Raji (cell line): Measurements from ENCODE around the gene PLEKHA5.

Experiments
- POLR2A ChIP-seq: IDR thresholded peaks from 2 replicates; pipeline ENCODE4 v1.6.1; 2011; ENCODE audit warnings: low read depth, low read length, control low read depth; ENCODE audit not compliant: insufficient read depth

The PLEKHA5 gene

DNA sequence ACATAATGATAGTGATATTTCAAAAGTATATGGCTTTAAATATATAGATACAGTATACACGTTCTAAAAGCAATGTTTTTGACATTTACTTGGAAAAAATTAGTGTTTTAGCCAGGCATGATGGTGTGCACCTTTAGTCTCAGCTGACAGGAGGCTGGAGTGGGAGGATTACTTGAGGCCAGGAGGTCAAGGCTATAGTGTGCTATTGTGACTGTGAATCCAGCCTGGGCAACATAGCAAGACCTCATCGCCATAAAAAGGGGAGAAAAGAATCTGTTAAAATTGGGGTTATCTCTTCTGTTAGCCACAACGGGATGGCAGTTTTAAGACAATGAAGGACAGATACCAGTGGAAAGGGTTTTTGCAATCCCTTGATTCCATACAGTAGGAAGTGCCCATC is 95.2 kb downstream of the PLEKHA5 start:
- TF ChIP-seq POLR2A = no peak

DNA sequence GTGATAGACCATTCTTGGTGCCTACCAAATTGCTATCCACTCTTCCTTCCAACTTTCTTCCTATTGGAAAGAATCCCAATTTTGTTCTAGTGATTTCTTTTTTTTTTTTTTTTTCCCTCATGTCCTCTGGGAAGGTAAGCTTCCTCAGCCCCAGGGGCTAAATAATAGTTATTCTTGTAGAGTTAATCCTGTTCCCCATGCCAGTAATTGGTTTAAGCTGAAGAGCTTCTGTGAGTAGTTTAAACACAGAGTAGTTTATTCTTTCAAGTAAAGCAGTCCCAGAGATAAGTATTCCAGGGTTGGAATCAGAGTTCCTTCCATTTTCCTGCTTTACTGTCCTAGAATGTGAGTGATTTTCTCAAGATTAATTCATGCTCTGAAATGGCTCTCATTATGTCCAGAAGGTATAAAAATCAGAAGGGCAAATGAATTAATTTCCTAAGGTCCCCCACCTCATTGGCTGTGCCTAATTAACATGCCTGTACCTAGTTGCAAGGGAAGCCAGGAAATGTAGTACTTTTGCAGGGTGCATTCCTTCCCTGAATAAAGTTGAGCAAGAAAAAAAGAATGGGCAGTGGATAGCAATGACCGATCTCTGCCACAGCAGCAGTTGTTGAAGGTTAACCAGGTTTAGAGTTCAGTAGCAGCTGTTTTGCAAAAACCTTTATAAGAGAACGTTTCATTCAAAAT is 97.8 kb downstream of the PLEKHA5 start:
- no peak for TF ChIP-seq POLR2A

DNA sequence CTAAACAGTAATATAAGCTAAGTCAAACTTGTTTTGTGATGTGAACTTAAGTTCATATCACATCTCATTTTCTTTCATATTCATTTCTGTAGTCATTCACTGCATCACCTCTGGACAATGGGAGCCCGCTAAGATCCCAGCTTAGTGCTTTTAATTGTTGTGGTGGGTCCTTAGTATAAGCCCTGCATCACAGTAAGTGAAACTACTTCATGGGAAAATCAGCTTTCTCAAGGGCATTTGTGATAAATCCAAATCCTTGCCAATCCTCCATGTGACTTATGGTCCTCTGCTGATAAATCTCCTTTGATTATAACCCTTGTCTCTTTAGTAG is 98.3 kb downstream of the PLEKHA5 start:
- TF ChIP-seq POLR2A = no peak

DNA sequence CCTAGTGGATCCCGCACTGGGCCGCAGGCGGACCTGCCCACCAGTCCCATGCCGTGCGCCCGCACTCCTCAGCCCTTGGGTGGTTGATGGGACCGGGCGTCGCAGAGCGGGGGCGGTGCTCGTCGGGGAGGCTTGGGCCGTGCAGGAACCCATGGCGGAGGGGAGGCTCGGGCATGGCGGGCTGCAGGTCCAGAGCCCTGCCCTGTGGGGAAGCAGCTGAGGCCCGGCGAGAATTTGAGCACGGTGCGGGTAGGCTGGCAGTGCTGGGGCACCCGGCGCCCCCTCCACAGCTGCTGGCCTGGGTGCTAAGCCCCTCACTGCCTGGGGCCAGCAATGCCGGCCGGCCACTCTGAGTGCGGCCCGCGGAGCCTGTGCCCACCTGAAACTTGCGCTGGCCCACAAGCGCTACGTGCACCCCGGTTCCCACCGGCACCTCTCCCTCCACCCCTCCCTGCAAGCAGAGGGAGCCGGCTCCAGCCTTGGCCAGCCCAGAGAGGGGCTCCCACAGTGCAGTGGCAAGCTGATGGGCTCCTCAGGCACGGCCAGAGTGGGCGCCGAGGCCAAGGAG is 100.8 kb downstream of the PLEKHA5 start:
- no peak for TF ChIP-seq POLR2A

DNA sequence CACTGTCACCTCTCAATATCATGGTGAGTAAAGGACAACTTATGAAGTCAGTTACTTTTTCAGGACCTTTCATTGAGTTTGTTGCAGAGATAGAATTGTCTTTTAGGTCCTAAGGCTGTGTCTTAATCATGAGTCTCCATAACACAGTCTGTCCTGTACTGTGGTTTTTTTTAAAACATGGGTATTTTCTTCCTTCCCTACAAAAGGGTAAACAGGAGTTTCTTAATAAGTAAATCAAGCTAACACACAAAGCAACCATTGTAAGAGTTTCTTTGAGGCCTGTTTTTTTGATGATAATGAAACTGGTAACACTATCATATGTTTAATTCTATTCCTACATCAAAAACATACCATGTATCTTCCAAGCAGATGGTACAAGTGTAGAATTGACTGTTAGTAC is 101.4 kb downstream of the PLEKHA5 start:
- no peak for TF ChIP-seq POLR2A

DNA sequence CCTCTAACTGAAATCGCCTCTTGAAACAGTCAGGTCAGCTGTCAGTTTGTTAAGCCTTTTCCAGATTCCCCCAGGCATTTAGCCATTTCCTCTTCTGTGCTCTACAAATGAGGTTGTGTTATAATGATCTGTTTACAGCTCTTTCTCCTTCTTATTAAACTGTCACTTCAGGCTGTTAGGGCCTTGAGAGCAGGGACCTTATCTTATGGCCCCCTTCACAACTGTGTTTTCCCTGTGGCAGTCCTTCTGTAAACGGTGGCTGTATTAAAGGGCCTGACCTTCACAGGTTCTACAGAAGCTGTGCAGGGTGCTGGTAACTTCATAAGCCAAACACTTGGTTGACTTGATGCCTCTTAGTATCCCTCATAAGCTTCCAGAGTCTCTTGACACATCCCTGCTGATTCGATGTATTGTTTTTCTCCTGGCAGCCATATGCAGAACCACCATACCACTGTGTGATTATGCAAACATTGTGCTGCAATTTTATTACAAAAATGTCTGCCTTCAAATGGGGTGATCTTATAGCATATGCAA is 104.7 kb downstream of the PLEKHA5 start:
- no peak for TF ChIP-seq POLR2A

DNA sequence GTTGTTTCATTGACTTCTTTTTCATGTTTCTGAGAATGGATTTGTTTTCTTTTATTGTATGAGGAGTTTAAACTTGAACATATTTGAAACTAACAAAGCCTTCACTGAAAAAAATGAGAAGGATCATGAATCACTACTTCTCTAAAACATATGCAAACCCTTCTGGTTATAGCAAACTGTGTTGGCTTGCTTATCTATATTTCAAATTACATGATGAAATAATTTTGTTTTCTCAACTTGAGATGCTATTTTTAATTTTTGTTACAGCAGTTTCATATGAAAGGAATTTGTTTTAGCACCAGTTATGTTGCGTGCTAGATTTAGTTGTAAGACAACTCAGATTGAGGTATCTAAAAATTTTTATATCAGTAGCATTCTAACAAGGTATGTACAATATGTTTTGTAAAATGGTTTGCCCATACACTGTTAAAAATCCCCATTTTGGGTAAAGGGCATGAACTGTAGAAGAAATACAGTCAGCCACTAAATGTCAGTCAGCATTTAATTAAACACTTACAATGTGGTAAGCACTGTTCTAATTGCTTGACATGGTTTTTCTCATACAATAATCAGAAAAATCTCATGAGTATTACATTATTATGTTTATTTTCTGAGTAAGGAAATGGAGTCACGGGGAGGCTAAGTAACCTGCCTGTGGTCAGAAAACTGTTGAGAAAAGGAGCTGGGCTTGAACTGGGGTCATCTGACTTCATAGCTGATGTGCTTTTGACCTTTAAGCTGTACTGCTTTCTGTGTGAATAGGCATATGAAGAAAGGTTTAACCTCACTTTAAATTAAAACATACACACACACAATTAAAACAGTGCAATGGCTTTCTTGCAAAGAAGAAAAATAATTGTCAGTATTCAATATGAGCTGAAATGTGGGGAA is 105.7 kb downstream of the PLEKHA5 start:
- no peak for TF ChIP-seq POLR2A

DNA sequence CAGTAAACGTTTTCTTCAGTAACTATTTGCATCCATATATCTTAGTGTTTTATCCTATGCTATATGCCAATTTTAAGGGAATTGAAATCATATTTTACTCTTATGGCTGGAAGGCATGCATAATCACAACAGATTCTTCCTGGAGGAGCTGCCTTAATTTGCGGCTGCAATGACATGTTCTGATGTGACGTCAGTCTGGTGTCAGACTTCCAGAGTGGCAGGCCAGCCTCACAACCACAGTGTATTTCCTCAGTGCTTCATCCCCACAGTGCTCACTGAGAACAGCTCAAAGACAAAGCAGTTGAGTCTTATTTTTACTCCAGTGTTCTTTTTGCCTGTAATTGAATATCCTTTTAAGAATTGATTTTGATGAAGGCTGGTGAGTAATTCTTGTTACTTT is 107.1 kb downstream of the PLEKHA5 start:
- no peak for TF ChIP-seq POLR2A

DNA sequence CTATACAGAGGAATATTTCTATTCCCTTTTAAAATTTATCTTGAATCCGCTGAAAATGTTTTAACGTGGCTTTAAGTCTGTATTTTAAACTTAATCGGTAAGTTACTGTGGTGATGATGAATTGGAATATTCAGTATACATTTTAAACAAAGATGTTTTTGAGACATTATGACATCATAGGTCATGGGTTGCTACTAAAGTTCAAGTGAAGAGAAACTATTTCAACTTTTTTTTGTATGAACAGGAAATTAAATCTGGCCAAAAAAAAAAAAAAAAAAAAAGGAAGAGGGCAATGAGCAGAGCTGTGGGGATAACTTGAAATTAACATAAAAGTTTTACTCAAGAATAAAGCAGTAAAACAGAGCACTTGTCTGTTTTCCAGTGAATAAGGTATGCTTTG is 109.0 kb downstream of the PLEKHA5 start:
- no peak for TF ChIP-seq POLR2A

DNA sequence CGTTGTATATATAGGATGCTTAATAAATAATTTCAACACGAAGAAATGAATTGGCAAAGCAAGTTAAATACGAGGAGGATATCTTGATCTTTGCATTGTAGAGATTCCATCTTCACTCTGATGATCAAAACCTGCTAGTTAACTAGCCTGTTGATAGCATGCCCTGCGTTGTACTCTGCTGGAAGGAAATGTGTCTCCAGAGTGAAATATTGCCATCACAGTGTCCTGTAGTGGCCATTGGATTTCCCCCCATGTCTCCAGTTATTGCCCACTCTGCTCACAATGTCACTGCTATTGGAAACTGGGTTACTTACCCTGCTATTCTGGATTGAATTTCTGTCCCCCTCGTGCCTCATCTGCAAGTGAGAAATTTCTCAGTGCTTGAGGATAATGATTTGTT is 109.6 kb downstream of the PLEKHA5 start:
- TF ChIP-seq POLR2A = no peak

DNA sequence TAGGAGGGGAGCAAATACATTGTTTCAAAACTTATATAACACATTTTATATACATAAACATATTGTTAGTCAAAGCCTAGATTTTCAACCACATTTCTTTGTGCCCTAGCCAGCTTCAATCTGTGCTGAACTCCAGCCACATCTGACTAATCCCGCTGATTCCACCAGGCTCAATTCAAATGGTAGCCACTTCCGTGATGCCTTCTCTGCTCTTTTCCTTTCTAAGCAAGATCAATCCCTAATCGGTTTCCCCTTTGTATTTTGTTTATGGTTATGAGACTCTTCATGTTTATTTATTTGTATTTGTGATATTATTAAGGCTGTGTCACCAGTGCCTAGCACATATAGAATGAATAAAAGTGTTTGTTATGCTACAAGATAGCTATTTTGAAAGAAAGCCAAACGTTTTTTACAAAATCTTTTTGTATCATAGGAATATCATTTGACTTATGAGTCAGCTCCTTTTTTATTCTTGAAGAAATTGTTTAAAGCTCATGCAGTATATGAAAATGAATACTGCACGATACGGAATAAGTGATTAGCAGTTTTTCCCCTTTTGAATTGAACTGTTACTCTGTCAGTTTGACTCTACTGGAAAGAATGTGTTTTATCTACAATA is 110.2 kb downstream of the PLEKHA5 start:
- TF ChIP-seq POLR2A = no peak

DNA sequence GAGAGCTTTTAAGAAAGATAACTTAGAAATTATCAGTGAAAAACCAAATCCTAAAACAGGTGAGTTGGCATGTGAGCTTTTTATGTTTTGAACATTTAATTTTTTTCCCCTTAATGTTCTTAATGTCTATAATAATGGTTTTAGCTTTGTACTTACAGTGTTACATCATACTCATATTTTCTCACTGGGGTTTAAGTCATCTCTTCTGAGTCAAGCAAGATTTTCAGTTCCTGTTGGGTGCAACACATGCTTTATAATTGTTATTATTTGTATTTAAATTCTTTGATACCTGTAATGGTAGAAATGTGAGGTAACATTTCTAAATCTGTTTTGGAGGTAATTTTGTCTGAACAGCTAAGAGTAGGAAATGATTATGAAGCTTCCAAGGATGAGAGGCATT is 113.0 kb downstream of the PLEKHA5 start:
- no peak for TF ChIP-seq POLR2A

DNA sequence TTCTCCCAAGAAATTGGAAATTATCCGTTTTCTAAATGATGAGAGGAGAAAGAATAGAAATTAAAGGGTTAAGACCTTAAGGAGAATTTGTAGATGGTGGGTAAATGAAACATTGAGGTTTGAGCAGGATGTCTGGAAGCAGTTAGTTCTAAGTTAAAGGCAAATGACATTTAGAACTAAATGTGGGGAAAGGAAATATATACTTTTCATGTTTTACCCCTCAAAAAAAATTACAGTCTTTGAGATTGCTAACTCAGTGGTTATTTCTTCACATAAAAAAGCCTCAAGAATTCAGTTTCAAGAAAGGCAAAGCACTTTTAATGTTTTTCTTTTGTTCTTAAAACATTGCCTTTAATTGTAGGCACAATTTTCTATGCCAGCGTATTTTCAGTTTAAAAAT is 114.0 kb downstream of the PLEKHA5 start:
- TF ChIP-seq POLR2A = no peak

DNA sequence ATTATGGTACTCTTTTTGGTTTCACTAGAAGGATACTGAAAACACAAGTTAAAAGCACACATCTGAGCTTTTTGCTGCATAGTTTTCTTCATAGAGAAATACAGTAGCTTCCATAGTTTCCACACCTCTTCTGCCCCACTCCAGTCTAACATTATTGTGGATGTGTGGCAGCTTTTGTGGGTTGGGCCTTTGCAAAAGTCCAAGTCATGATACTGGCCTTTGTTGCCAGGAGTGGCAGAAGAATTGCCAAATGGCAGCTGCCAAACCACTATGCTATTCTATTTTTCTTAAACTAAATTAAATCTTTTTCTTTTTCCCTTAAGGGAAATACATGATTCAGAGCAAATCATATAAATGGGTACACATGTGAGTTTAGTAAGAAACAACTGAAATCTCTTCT is 114.8 kb downstream of the PLEKHA5 start:
- no peak for TF ChIP-seq POLR2A

DNA sequence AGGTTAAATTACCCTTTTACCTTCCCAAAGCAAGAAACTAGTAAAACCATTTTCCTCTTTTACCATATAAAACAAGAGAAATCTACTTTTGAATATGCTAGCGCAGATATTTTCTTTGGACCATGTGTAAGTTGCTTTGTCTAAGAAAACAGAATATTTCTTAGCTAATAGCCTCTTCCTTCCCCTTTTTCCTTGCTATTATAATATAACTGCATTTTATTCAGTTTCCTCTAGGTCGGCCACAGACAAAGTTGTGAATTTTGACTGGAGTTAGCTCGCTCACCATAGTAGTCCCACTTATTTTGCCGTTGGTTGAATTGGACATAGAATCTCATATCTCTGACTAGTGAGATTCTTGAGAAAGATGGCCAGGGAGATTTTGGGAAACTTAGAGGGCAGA is 115.6 kb downstream of the PLEKHA5 start:
- no peak for TF ChIP-seq POLR2A
